IMR-90 (cell line): ENCODE data around the gene LOX. TPM values are rescaled to one million over a fixed set of nuclear protein-coding genes. Genes with fewer than 3 reads are reported as not detected.

ENCODE experiments used
- CHD1 ChIP-seq: IDR thresholded peaks from 2 replicates; pipeline ENCODE4 v1.6.1; 2012; ENCODE audit warnings: low read depth, low read length, improper control_type of control experiment
- MAZ ChIP-seq: IDR thresholded peaks from 2 replicates; pipeline ENCODE4 v1.6.1; 2012; ENCODE audit warnings: low read depth, mild to moderate bottlenecking, low read length, improper control_type of control experiment, moderate library complexity, borderline replicate concordance
- SMC3 ChIP-seq: fragments of 150-350 bp; IDR thresholded peaks from 2 replicates; pipeline ENCODE4 v1.6.1; 2016; ENCODE audit warnings: low read depth, mild to moderate bottlenecking, antibody characterized with exemption, low read length, moderate library complexity
- polyA plus RNA-seq, 3 experiments: library from polyadenylated mRNA; depleted of rRNA; stranded (reverse); fragments of >200 nt; gene quantifications; 2 replicates each; pipeline ENCODE4 v1.2.3, GENCODE V29; 2012; ENCODE audit warnings: low replicate concordance in 1 of 3
- total RNA-seq: library from RNA; depleted of rRNA; stranded (reverse); fragments of >200 nt; gene quantifications from 2 replicates; pipeline ENCODE4 v1.2.3, GENCODE V29; 2012

Gene LOX
- total and polyA plus RNA-seq, 2 of the 4 experiments (the other 2 are of a cell fraction): 277 to 662 TPM

DNA sequence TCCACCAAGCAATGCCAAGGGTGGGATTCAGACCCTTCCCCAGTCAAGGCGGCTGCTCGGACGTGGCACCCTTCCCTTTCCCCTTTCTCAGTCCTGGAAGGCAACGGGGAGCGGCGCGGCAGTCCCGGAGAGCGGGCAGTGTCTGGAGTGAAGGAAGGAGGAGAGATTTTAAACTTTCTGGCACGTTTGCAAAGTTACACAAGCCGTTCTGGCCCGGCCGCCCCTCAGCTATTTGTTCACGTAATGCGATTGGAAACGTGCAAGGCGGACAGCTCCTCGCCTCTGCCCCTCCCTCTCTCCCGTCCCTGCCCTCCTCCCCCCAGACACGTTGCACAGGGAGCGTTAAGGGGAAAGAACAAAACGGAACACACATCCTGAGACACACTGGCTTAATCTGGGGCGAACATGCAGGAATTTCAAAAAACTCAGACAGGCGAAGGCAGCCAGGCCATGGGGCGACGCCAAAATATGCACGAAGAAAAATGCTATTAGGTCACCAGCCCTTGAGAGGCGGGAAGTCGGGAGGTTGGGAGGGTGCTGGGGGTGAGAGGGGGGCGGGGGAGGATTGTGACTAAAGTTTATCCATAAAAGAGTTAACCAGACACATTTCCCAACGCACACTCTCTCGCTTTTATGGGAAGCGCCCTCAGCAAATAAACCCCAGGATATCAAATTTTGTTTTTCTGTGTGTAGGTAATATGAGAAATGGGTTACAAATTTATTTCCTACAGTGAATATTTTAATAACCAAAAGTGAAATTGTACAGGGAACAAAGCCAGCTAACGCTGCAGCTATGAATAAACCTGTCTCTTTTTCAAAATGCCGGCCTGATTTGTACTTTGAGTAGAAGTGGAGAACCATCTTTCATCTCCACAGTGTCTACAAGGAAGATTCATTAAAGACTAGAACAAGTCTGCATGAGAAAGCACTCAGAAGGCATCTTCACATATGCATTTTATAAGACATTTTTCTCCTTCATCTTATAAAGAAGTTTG lies at the start of gene LOX (continued):
- 0 out of 2 replicates have a peak, but pooled peaks have one; percentile 3 for TF ChIP-seq SMC3
- TF ChIP-seq CHD1: no peak; the same call in 1 of the 2 replicates
- peak; percentile 100 for TF ChIP-seq MAZ
